ENCODE data around the gene USP44. TPM values are rescaled to one million over a fixed set of nuclear protein-coding genes. Genes with fewer than 3 reads are reported as not detected.

The USP44 gene
- total and polyA plus RNA-seq, 10 of the 15 experiments (the other 5 are each of a cell fraction or from before 2014, with no cell fraction given) = 0.02 to 0.26 (median 0.12) TPM; not detected in 6

GRCh38 chr12:95549392-95550084 is 1.7 kb downstream of the USP44 start (continued):
- TF ChIP-seq IKZF2 (IDR thresholded peaks at IDR 0.05) (no peak), USF2 (IDR thresholded peaks at IDR 0.05; ENCODE audit: borderline replicate concordance, low read depth, low read length) (no peak), GATAD2B (conservative IDR thresholded peaks at IDR 0.05; ENCODE audit: low read depth) (no peak), BACH1 (IDR thresholded peaks at IDR 0.05; ENCODE audit: borderline replicate concordance) (no peak), HCFC1 (IDR thresholded peaks at IDR 0.05; ENCODE audit: low read length) (no peak), RAD51 (IDR thresholded peaks at IDR 0.05) (no peak), TARDBP (IDR thresholded peaks at IDR 0.05; ENCODE audit: borderline replicate concordance) (no peak)

GRCh38 chr12:95548539-95549391 is 2.5 kb downstream of the USP44 start:
- in situ Hi-C loops (cut with MboI) (no loop called here), intact Hi-C loops (cut with micrococcal nuclease; ENCODE audit: unreplicated experiment) (no loop called here)
- H3K79me2 ChIP-seq (ENCODE audit: control insufficient read depth, insufficient read depth, low read length) = no peaks in the 10 kb centered on the region
- no peak overlapping the region for H2AFZ ChIP-seq (ENCODE audit: control insufficient read depth, low read depth, low read length)
- ChIA-PET SMC1A (ENCODE audit: uncharacterized antibody, unreplicated experiment) (no interaction called here), RAD21 (ENCODE audit: unreplicated experiment) (no interaction called here), POLR2A (no interaction called here), CTCF (no interaction called here)
- no peak overlapping the region for H3K27ac ChIP-seq (ENCODE audit: control insufficient read depth, insufficient read depth)
- BruUV-seq (replicated peaks) = no TSS peak
- TF ChIP-seq RCOR1 (conservative IDR thresholded peaks at IDR 0.05; ENCODE audit: low read depth, low read length) (no peak), MAX (IDR thresholded peaks at IDR 0.05; ENCODE audit: low read depth, low read length) (no peak), CBX5 (IDR thresholded peaks at IDR 0.05; ENCODE audit: low read depth) (no peak), ZBED1 (IDR thresholded peaks at IDR 0.05; ENCODE audit: borderline replicate concordance) (no peak), MTA2 (IDR thresholded peaks at IDR 0.05; ENCODE audit: low read depth) (no peak), ZNF592 (IDR thresholded peaks at IDR 0.05) (no peak), POLR2A (IDR thresholded peaks at IDR 0.05; ENCODE audit: low read depth, low read length) (peak; percentile 30; the same call in 1 of the 2 replicates), HDAC6 (IDR thresholded peaks at IDR 0.05; ENCODE audit: unreplicated experiment) (peak; percentile 65), YY1 (IDR thresholded peaks at IDR 0.05; ENCODE audit: low read depth, low read length) (peak; percentile 46)
- no peaks in the 10 kb centered on the region for H3K36me3 ChIP-seq (ENCODE audit: control insufficient read depth in 2 of 2, insufficient read depth in 2 of 2, low read length in 1 of 2)
- DNase-seq (ENCODE audit: low read depth, low spot score) (no peak), FAIRE-seq (no peak), ATAC-seq (no peak)
- no peaks in the 10 kb centered on the region for H3K4me1 ChIP-seq (ENCODE audit: control insufficient read depth, insufficient read depth, low read length)
- peak overlapping the region; percentile 66 for H3K4me2 ChIP-seq (ENCODE audit: control insufficient read depth, insufficient read depth)
- H3K4me3 ChIP-seq = peak overlapping the region; percentile 11; the same call in 1 of the 2 replicates
- H3K27me3 ChIP-seq (replicated peaks in 1 of 2; ENCODE audit: control insufficient read depth in 2 of 2, insufficient read depth in 2 of 2, low read length in 1 of 2) = peaks cover 5 to 17% of the 10 kb centered on the region in 2 experiments
- H4K20me1 ChIP-seq (ENCODE audit: control insufficient read depth, insufficient read depth) = no peaks in the 10 kb centered on the region
- H3K9me3 ChIP-seq (replicated peaks; ENCODE audit: control insufficient read depth, insufficient read depth, low read length) = peaks cover 6% of the 10 kb centered on the region
- no peak overlapping the region for H3K9ac ChIP-seq (ENCODE audit: control insufficient read depth, insufficient read depth, low read length)
- WGBS (ENCODE audit: insufficient coverage, insufficient replicate concordance, low lambda C conversion rate, missing lambda C conversion rate) = 56% methylated on average over 63 of the region's 98 CpGs

All from GM12878 (cell line).